Muscle layer of duodenum (tissue), 2 donors: ENCODE results near the gene RRAGC.

Experiments
- H3K27ac ChIP-seq: one replicate; pipeline ENCODE4 v1.7.0; 2013; ENCODE audit warnings: mild to moderate bottlenecking, low read length
- H3K27me3 ChIP-seq: one replicate; pipeline ENCODE4 v1.7.0; 2013; ENCODE audit warnings: low read depth, mild to moderate bottlenecking, control low read depth, low read length
- H3K36me3 ChIP-seq, 2 donors: one replicate each; pipeline ENCODE4 v1.7.0; 2013; ENCODE audit warnings: low read length in 2 of 2, control low read depth in 1 of 2, mild to moderate bottlenecking in 1 of 2; ENCODE audit not compliant: insufficient read depth in 2 of 2, control insufficient read depth in 1 of 2
- H3K4me1 ChIP-seq, 2 donors: one replicate each; pipeline ENCODE4 v1.7.0; 2013; ENCODE audit warnings: low read length in 2 of 2, mild to moderate bottlenecking in 2 of 2, control low read depth in 1 of 2, moderate library complexity in 1 of 2; ENCODE audit not compliant: insufficient read depth in 2 of 2, control insufficient read depth in 1 of 2
- H3K4me3 ChIP-seq, 2 donors: one replicate each; pipeline ENCODE4 v1.7.0; 2013; ENCODE audit warnings: low read length in 2 of 2, low read depth in 1 of 2, mild to moderate bottlenecking in 1 of 2
- H3K9me3 ChIP-seq, 2 donors: one replicate each; pipeline ENCODE4 v1.7.0; 2013; ENCODE audit warnings: low read length in 2 of 2, control low read depth in 1 of 2, mild to moderate bottlenecking in 1 of 2; ENCODE audit not compliant: control insufficient read depth in 1 of 2
- donor health status: healthy.

The RRAGC gene

DNA sequence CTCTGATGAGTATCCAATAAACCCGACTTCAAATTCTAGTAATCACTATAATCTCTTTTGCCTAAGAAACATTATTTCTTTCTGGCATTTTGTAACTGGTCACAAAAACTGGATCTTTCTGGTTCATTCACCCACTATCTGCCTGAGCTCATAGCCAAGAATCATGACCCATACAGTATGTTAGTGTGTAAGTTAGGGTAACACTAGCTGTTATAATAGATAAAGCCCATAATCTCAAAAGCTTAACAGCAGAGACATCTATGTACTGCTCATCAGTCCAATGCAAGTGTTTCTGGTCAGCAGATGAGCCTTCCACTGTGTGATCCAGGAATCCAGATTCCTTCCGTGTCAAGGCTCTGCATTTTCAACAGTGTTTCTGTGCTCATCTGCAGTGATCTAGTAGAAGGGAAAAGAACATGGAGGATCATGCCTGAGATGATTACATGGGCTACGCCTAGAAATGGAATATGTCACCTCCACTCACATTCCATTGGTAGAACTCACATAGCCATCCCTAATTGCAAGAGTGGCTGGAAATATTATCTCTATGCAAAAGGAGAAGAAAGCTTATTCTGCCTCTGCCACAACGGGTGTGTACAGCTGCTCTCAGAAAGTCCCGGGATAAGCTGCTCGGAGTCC lies 27.7 kb downstream of the RRAGC start:
- Histone ChIP-seq H3K9me3 (no peaks in the 10 kb centered on the region), H3K4me3 (no peak overlapping the region)

DNA sequence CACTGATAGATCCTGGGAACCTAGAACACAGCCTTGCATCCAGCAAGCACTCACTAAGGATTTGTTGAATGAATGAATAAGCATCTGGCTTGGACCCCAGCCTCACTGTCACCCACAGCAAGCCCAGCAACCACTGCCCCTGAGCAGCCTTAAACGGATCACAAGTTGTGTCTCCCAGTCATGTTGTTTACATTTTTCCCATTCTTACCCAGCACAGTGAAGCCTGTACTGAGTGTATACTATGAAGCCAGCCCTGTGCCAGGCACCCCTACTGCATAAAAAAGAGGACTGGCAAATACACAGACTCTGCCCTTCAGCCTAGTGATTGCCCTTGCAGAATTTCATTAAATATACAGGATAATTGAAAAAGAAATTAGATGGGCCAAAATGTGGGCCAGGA lies 30.2 kb downstream of the RRAGC start:
- Histone ChIP-seq H3K9me3 (no peaks in the 10 kb centered on the region), H3K4me1 (peaks cover 0 to 4% of the 10 kb centered on the region in 2 donors), H3K4me3 (no peak overlapping the region), H3K27me3 (no peaks in the 10 kb centered on the region), H3K36me3 (no peaks in the 10 kb centered on the region), H3K27ac (no peak overlapping the region)

More for the DNA sequence above, 27.7 kb downstream of the RRAGC start:
- H3K27ac ChIP-seq: no peak overlapping the region
- H3K27me3 ChIP-seq: no peaks in the 10 kb centered on the region
- peaks cover 0 to 4% of the 10 kb centered on the region in 2 donors for H3K4me1 ChIP-seq
- H3K36me3 ChIP-seq: no peaks in the 10 kb centered on the region

DNA sequence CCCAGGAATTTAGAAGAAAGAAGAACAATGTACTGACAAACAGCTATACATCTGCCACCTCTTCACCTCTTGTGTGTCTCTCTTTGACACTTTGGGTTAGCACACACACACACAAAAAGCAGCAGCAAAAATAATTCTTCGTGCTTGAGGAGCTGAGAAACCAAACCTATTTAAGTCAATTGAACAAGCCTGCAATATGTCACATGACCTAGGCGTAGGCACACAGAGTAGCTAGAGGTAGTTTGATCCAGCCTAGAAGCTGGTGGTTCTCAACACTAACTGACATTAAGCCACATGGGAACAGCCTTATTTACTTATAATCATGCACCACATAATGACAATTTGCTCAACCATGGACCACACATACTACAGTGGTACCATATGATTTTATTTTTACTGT lies 32.3 kb downstream of the RRAGC start:
- no peak overlapping the region for H3K27ac ChIP-seq
- H3K4me1 ChIP-seq: peaks cover 0 to 4% of the 10 kb centered on the region in 2 donors
- no peaks in the 10 kb centered on the region for H3K36me3 ChIP-seq
- no peak overlapping the region for H3K4me3 ChIP-seq
- no peaks in the 10 kb centered on the region for H3K27me3 ChIP-seq
- H3K9me3 ChIP-seq: no peaks in the 10 kb centered on the region

DNA sequence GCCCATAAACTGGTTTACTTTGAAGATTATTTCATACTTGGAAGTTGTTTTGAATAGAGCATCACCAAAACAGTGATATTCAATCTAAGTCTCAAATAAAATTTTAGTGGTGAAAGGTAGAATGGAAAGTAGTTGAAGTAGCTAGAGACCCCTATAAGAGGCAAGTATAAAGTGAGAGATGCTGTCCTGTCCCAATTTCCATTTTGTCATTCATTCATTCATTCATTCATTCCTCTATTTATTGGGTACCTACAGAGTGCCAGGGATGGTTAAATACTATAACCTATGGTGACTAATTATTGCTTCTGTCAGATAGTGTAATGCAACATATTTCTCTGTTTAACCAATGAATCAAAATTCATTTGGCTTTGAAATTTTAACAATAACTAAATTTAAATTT lies 32.7 kb downstream of the RRAGC start:
- H3K27ac ChIP-seq: no peak overlapping the region
- H3K4me3 ChIP-seq: no peak overlapping the region
- H3K9me3 ChIP-seq: no peaks in the 10 kb centered on the region
- no peaks in the 10 kb centered on the region for H3K36me3 ChIP-seq
- peaks cover 0 to 4% of the 10 kb centered on the region in 2 donors for H3K4me1 ChIP-seq
- no peaks in the 10 kb centered on the region for H3K27me3 ChIP-seq

DNA sequence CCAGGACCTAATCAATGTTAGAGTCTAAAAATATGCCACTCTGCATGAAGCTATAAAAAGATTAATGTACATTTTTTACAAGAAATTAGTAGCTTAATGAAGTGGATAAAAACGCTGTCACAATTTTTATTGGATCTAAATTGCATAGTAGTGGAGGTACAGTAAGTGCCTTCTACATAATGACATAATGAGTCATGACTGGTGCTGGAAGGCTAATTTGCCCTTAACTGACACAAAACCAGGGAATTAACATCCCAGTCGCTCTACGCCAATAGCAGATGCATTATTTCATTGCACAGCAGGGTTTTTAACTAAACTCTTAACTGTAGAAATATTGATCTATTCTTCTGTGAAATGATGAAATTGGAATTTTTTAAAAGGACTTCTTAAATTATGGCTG lies 33.3 kb downstream of the RRAGC start:
- H3K27me3 ChIP-seq: no peaks in the 10 kb centered on the region
- no peaks in the 10 kb centered on the region for H3K36me3 ChIP-seq
- H3K9me3 ChIP-seq: no peaks in the 10 kb centered on the region
- peaks cover 0 to 4% of the 10 kb centered on the region in 2 donors for H3K4me1 ChIP-seq
- no peak overlapping the region for H3K27ac ChIP-seq
- H3K4me3 ChIP-seq: no peak overlapping the region

DNA sequence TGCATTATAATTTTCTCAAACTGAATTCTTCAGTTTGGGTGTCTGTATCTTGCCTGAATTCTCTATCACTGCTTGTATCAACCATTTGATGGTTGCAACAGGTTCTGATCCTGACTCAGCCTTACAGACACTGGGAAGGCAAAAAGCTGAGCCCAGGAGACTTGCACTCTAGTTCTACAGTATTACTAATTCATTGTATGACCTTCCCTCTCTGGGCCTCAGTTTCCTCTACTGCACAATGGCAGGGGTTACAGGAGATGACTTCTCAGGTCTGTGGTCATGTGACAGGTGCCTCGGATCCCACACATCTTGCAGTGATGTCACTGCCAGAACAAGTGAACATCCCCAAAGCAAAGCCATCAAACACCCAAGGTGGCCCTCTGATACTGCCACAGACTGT lies 38.7 kb downstream of the RRAGC start:
- peaks cover 26% of the 10 kb centered on the region for H3K27me3 ChIP-seq
- no peaks in the 10 kb centered on the region for H3K36me3 ChIP-seq
- H3K27ac ChIP-seq: no peak overlapping the region
- peaks cover 0 to 13% of the 10 kb centered on the region in 2 donors for H3K4me1 ChIP-seq
- H3K4me3 ChIP-seq: no peak overlapping the region
- no peaks in the 10 kb centered on the region for H3K9me3 ChIP-seq

DNA sequence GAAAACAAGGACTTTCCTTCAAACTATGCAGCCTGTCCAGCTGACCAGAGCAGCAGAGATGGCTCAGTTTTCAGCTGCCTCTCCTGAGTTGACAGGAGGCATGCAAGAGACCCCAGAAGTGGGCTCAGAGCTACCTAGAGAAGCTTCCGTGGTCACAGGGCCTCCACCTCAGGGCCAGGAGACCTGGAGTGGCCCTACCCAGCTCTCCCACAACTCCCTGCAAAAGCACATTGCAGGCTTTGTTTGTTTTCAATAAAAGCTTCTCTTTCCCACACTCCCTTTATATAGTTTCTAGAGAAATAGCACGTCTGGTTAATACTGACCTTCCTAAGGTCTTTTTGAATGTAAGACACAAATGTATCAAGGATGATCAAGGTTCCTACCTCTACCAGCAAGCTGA lies 40.1 kb downstream of the RRAGC start:
- Histone ChIP-seq H3K27ac (no peak overlapping the region), H3K36me3 (no peaks in the 10 kb centered on the region), H3K4me3 (no peak overlapping the region), H3K4me1 (peaks cover 0 to 13% of the 10 kb centered on the region in 2 donors), H3K27me3 (peaks cover 31% of the 10 kb centered on the region), H3K9me3 (no peaks in the 10 kb centered on the region)

DNA sequence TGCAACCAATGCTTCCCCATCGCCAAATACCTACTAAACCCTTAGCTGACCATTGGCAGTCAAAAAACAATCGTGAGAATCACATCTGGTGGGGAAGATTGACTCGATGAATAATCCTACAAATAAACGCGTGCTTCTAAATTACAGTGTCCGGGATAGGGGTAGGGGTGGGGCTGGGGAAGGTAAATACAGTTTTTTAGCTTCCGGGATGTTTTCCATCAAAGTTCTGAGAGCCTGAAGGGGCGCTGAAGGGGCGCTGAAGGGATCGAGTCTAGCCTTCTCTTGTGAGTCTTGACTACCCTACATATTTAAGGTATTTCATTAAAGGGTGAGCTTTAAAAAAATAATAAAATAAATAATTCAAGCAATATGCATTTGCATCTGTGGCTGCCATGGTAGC lies 40.5 kb downstream of the RRAGC start:
- H3K27ac ChIP-seq: no peak overlapping the region
- H3K27me3 ChIP-seq: peaks cover 32% of the 10 kb centered on the region
- H3K36me3 ChIP-seq: no peaks in the 10 kb centered on the region
- peaks cover 0 to 13% of the 10 kb centered on the region in 2 donors for H3K4me1 ChIP-seq
- no peaks in the 10 kb centered on the region for H3K9me3 ChIP-seq
- peak overlapping the region in 1 of 2 donors; percentile 48 for H3K4me3 ChIP-seq

DNA sequence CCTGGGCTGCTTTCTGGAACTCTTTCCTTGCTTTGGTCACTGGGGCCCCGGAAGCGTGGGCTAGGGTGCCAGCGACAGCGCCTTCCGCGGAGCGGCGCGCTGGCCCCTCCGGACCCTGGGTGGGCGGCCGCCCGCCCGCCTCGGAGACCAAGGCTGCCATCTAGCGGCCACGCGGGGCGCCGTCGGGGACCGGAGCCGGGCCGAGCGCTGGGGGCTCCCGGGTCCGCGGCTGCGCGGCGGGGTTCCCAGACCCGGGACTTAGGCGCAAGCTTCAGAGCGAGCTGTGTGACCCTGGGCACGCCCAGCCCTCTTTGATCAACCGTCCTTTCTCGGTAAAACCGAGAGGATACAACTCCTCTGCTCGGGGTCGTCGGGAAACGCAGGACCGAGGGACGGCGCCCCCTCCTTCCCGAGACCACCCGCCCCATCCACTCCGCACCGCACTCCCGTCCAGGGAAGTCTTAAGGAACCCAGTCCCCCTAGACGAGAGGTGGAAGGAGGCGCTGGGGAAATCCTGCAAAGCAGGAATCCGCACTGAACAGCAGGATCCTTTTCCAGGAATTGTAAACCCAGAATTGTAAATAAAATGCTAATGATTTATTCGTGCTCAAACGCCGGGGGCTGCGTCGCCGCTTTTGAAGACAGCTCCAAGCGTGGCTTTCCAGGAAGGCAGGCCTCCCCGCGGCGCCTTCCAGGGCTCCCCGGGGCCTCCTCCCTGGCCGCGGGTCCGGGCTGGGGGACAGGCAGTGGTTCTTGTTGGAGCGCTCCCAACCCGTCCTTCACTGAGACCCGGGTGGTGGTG lies 41.2 kb downstream of the RRAGC start:
- H3K9me3 ChIP-seq: no peaks in the 10 kb centered on the region
- peak overlapping the region in 1 of 2 donors; percentile 48 for H3K4me3 ChIP-seq
- no peaks in the 10 kb centered on the region for H3K36me3 ChIP-seq
- peaks cover 33% of the 10 kb centered on the region for H3K27me3 ChIP-seq
- H3K4me1 ChIP-seq: peaks cover 0 to 13% of the 10 kb centered on the region in 2 donors
- H3K27ac ChIP-seq: no peak overlapping the region

DNA sequence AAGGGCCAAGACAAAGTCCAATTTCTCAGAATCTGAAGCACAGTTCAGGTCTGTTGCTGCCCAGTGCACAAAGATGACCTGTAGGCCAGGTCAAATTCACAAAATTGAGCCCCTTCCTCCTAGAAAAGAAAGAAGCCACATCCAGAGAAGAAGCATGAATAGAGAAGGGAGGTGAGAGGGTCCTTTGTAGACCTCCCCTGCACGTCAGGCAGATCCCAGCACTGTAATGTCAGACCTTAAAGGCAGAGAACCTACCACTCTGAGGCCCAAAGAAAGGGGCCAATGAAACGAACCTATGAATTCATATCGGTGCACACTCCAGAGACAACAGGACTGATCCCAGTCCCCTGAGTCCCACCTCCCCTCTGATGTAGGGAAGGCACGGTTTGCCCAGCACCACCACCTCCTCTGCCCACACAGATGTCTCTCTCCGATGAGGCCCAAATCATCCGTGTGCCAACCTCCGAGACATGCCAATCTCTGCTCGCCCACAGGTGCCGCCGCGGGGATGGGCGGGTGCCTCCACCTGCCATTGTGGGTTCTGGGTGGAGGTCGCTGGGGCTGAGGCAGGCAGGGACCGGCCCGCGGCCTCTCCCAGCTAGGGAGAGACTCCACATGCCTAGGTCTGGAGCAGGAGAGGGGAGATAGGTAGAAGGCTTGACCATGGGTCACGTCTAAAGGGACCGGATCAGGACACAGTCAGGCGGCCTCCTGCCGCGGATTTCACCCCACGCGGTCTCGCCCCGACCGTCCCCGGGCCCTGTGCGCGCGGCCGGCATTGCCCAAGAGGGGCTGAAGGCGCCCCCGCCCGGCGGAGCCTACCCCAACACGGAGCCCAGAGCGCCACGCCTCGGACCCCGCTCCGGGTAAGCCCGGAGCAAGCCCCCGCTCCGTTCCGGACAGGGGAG lies 42.1 kb downstream of the RRAGC start:
- H3K27ac ChIP-seq: no peak overlapping the region
- H3K4me3 ChIP-seq: peak overlapping the region in 1 of 2 donors; percentile 48
- no peaks in the 10 kb centered on the region for H3K36me3 ChIP-seq
- H3K4me1 ChIP-seq: peaks cover 0 to 13% of the 10 kb centered on the region in 2 donors
- H3K27me3 ChIP-seq: peaks cover 33% of the 10 kb centered on the region
- H3K9me3 ChIP-seq: no peaks in the 10 kb centered on the region
